Measurements from ENCODE around the gene IRAK2.
"Not testable (repeated sequence)": the region's sequence is repeated elsewhere in the genome, so short reads cannot be mapped to it uniquely, and the experiment has no call there.

IRAK2 gene

GRCh38 chr3:10158555-10158954 is 6.2 kb upstream of the IRAK2 start:
- DNase-seq (ENCODE audit: low read depth in 1 of 2, low spot score in 1 of 2) = not testable (repeated sequence)

- no peak for DNase-seq (ENCODE audit: low read depth in 1 of 2, low spot score in 1 of 2)
Observed at GRCh38 chr3:10160346-10160745, 4.4 kb upstream of the IRAK2 start.

- no peak for DNase-seq (ENCODE audit: low read depth in 1 of 2, low spot score in 1 of 2)
Observed at GRCh38 chr3:10160925-10161324, 3.8 kb upstream of the IRAK2 start.

GRCh38 chr3:10162185-10162584 is 2.5 kb upstream of the IRAK2 start:
- DNase-seq (ENCODE audit: low read depth in 1 of 2, low spot score in 1 of 2) = no peak

- DNase-seq (ENCODE audit: low read depth in 1 of 2, low spot score in 1 of 2) = not testable (repeated sequence)
Observed at GRCh38 chr3:10164201-10164545, 546 bp upstream of the IRAK2 start.

- no peak for DNase-seq (ENCODE audit: low read depth in 1 of 2, low spot score in 1 of 2)
Observed at GRCh38 chr3:10166213-10166604, 1.5 kb downstream of the IRAK2 start.

GRCh38 chr3:10169000-10169496 is 4.3 kb downstream of the IRAK2 start:
- no peak for DNase-seq (ENCODE audit: low read depth in 1 of 2, low spot score in 1 of 2)

- DNase-seq (ENCODE audit: low read depth in 1 of 2, low spot score in 1 of 2) = no peak
Observed at GRCh38 chr3:10170915-10171478, 6.3 kb downstream of the IRAK2 start.

GRCh38 chr3:10173095-10173925 is 8.6 kb downstream of the IRAK2 start:
- no peak for DNase-seq (ENCODE audit: low read depth in 1 of 2, low spot score in 1 of 2)

GRCh38 chr3:10173926-10174435 is 9.3 kb downstream of the IRAK2 start:
- DNase-seq (ENCODE audit: low read depth in 1 of 2, low spot score in 1 of 2) = no peak

GRCh38 chr3:10175334-10175733 is 10.6 kb downstream of the IRAK2 start:
- DNase-seq (ENCODE audit: low read depth in 1 of 2, low spot score in 1 of 2) = not testable (repeated sequence)

GRCh38 chr3:10176150-10176549 is 11.4 kb downstream of the IRAK2 start:
- not testable (repeated sequence) for DNase-seq (ENCODE audit: low read depth in 1 of 2, low spot score in 1 of 2)

GRCh38 chr3:10177737-10178136 is 13.0 kb downstream of the IRAK2 start:
- DNase-seq (ENCODE audit: low read depth in 1 of 2, low spot score in 1 of 2) = no peak

- no peak for DNase-seq (ENCODE audit: low read depth in 1 of 2, low spot score in 1 of 2)
Observed at GRCh38 chr3:10178892-10179291, 14.2 kb downstream of the IRAK2 start.

GRCh38 chr3:10180289-10180688 is 15.6 kb downstream of the IRAK2 start:
- no peak for DNase-seq (ENCODE audit: low read depth in 1 of 2, low spot score in 1 of 2)

GRCh38 chr3:10180738-10181295 is 16.1 kb downstream of the IRAK2 start:
- no peak for DNase-seq (ENCODE audit: low read depth in 1 of 2, low spot score in 1 of 2)

- DNase-seq (ENCODE audit: low read depth in 1 of 2, low spot score in 1 of 2) = no peak
Observed at GRCh38 chr3:10182950-10183349, 18.2 kb downstream of the IRAK2 start.

- no peak for DNase-seq (ENCODE audit: low read depth in 1 of 2, low spot score in 1 of 2)
Observed at GRCh38 chr3:10184250-10184649, 19.5 kb downstream of the IRAK2 start.

GRCh38 chr3:10185804-10186762 is 21.4 kb downstream of the IRAK2 start:
- no peak for DNase-seq (ENCODE audit: low read depth in 1 of 2, low spot score in 1 of 2)

- no peak for DNase-seq (ENCODE audit: low read depth in 1 of 2, low spot score in 1 of 2)
Observed at GRCh38 chr3:10187290-10187876, 22.7 kb downstream of the IRAK2 start.

GRCh38 chr3:10187944-10188343 is 23.2 kb downstream of the IRAK2 start:
- DNase-seq (ENCODE audit: low read depth in 1 of 2, low spot score in 1 of 2) = no peak

Data from stimulated activated CD4-positive, alpha-beta T cell treated with anti-CD3 and anti-CD28 coated beads, Interleukin-15, amount 100 ng/mL, for 1 hour (primary cell).